GM19468 (cell line): ENCODE measurements around the gene CLK1.
"Not testable (repeated sequence)": the region's sequence is repeated elsewhere in the genome, so short reads cannot be mapped to it uniquely, and the experiment has no call there.

Source experiments
- ATAC-seq: cut with Tn5 transposase; IDR thresholded peaks from one replicate; pipeline ENCODE4 v1.9.1; 2021; ENCODE audit warnings: mild to moderate bottlenecking, moderate library complexity, moderate number of reproducible peaks; ENCODE audit not compliant: unreplicated experiment; ENCODE audit errors: extremely low read depth

Gene CLK1

DNA sequence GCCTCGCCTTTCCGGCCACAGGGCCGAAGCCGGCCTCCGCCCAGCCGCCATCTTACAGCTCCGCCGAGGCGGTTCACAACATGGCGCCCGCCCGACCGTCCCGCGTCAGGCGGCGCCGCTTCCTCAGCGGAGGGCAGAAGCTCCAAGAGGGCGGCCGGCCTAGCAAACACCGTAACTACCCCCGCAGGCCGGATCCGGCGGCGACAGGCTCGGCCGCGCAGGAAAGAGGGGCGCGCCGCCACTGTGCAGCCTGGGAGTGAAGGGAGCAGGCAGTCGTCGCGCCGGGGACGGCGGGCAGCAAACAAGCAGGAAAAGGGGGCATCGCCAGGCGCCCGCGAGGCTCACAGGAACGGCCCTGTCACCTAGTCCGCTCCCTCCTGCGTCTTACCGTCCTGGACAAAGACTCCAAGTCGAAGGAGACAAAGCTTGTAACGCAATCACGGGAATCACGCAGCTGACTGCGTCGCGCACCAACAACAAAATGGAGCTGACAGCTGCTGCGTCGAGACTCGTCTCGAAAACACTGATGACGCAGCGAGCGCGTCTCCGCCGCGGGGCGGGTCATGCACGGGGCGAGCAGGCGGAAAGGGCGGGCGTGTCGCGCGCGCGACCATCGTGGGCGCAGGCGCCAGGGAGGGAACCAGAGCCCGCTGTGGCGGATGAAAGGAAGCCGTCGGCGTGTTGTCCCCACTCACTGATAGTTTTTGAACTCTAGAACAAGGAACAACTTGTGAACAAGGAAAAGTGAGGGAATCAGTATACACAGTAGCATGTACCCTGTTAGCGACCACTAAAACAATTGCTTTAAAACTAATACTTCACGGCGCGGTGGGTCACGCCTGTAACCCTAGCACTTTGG is at the start of gene CLK1:
TSS of gene CLK1 (minus strand) at position 483 of the 859 bp plus-strand sequence. CDS start 2,796 bp downstream, outside the sequence.
- ATAC-seq = peak; percentile 91

DNA sequence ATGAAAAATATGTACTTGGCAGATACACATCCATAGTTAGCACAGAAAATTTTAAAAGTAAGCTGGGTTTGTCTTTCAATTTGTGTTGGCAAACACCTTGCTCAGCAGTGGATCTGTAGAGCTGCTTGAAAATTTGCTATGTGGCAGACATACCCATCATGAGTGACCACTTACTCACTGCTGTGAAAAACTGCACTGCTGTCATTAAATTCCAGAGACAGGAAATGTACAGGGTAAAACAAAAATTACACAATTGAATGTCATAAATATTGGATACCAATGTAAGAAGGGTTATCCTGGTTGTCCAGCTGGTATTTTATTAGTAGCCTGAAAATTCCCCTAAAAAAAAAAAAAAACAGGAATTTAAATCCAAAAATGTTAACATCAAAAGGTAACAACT is 49.2 kb upstream of the CLK1 start:
- ATAC-seq = no peak

DNA sequence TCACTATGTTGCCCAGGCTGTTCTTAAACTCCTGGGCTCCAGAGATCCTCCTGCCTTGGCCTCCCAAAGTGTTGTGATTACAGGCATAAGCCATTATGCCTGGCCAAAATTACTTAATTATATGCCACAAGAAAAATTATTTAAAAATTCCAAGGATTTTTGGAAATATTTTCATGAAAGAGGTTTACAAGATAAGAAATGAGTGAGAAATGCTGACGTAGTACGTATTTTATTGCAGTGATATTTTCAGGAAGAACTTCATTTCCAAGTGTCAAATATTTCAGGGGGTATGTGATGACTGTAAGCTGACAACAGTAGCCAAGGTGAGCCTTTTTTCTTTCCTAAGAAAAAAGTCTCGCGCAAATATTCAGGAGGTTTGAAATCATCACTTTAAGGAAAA is 45.5 kb upstream of the CLK1 start:
- ATAC-seq = no peak

DNA sequence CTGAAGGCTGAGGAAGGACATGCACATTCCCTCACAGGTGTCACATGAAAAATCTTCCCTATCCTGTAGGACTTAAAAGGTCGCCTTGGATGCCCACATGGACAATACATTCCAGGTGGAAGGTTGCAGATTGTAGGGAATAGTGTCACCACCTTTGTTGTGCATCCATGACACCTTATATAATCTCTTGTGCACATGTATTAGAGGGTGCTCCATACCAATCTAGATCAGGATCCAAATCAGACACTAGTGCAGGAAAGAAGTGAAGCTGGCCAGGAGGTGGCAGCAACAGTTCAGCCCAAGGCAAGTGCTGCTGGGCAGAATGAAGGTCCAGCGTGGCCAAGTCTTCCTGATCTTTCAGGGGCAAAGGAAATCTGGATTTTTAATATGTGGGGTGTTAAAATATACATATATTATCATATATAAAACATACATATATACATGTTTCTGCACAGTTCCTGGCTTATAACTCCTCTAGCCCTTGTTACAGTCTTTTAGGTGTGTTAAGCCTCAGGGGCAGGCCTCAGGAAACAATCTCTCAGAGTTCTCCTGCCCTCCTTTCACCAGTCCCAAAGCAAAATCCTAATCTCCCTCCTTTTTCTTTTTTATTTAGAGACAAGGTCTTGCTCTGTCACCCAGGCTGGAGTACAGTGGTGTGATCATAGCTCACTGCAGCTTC is 41.3 kb upstream of the CLK1 start:
- ATAC-seq = no peak

DNA sequence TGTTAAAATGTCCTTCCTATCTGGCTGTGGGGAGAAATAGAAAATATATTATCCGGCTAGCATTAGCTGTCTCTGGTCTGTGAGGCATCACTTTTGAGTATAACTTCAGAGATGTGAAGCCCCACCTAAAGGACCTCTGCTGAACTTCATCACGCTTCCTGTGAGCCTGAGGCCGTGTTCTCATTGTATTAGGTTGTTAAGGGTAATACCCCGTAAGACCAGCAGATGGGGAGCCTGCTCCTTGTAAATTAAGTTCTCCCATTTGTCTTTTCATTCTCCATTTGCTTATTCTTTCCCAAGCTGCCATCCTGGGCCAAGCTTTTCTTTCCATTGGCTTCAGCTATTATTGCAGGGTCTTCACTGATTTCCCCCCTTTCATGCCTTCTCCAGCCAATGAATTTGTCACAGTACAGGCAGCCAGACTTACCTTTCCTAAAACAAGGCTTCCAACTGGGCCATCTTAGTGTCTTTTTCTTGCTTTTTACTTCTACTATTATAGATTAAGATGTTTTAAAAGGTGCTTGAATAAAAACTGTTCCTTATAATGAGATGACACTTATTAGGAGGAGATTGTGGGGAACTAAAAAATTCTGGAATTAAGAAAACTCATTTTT is 37.1 kb upstream of the CLK1 start:
- ATAC-seq = peak; percentile 93

DNA sequence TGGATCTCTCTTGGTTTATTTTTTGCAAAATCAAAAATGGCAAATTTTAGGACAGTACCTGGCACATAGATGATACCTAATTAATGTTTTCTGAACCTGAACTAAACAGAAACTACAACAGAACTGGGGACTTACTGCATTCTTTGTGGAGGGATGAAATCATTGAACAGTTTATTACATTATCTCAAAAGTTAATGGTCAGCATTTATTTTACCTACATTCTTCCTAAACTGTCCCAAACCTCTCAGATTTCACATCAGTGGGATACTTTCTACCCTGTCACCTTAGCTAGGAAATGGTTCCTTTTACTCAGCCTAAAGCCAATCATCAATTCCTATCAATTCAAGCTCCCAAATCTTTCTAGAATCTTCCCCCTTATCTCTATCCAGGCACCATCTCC is 35.0 kb upstream of the CLK1 start:
- no peak for ATAC-seq

DNA sequence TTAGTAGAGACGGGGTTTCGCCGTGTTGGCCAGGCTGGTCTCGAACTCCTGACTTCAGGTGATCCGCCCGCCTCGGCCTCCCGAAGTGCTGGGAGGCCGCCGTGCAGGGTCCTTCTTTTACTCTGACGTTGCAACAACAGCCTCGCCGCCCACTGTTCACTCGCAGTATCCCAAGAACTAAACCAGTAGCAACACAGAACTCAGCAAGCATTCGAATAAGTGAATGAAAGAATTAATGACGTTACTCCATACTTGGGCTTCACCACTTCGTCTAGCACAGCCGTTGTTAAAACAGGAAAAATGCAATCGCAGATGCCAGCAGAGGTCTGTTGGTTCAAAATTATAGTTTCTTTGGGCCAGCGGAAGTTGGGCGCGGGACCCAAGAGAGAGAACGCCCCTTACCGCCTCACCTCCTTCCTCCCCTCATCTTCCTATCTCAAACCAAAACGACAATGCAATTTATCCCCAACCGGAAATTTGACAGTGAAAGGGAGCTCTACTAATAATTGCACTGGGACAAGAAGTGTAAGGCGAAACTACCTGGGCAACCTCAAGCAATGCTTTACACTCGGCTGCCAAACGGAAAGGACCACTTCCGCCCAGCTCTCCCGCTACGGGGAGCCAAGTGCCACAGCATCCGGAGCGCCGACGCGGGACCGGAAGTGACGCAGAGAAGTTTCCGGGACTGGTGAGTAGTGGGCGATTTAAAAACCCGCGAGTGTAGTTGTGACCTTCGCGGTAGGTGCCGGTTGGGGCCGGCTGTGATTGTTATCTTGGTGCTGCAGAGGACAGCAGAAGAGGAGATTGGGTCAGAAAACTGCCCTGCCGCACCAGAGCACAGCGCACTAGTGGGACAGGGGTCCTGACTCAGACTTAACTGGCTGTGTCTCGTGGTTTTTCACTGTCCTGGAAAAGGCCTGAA is 24.5 kb upstream of the CLK1 start, which contains the start of the genes NIF3L1 and PPIL3:
TSS of gene NIF3L1 (plus strand) at position 668 of the 922 bp plus-strand sequence. CDS start 2,573 bp downstream, outside the sequence.
TSS of gene PPIL3 (minus strand) at position 374 of the 922 bp plus-strand sequence. CDS start 1,462 bp downstream, outside the sequence.
- peak; percentile 95 for ATAC-seq

DNA sequence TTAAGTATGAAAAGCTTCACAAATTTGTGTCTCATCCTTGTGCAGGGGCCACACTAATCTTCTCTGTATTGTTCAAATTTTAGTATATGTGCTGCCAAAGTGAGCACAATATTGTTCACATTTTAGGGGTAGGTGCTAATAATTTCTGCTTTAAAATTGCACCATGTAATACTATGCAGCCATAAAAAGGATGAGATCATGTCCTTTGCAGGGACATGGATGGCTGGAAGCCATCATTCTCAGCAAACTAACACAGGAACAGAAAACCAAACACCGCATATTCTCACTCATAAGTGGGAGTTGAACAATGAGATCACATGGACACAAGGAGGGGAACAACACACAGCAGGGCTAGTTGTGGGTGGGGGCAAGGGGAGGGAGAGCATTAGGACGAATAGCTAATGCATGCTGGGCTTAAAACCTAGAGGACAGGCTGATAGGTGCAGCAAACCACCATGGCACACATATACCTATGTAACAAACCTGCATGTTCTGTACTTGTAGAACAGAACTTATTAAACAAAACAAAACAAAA is 17.3 kb upstream of the CLK1 start:
- not testable (repeated sequence) for ATAC-seq

DNA sequence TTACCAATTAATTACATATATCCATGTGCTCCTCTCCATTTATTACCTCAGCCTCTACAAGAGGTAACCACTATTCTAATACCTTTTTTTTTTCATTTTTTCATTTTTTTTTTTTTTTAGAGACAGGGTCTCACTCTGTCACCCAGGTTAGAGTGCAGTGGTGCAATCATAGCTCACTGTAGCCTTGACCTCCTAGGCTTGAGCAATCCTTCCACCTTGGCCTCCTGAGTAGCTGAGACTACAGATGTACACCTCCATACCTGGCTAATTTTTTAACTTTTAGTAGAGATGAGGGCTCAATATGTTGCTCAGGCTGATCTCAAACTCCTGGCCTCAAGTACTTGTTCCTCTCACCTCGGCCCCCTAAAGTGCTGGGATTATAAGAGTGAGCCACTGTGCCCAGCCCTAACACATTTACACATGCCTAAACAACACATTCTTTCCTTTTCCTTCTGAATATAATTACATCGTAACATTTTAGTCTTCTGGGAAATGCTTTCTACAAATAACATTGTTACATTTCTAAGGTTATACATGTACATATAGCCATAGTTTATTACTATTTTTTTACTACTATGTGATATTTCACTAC is 13.9 kb upstream of the CLK1 start:
- no peak for ATAC-seq

DNA sequence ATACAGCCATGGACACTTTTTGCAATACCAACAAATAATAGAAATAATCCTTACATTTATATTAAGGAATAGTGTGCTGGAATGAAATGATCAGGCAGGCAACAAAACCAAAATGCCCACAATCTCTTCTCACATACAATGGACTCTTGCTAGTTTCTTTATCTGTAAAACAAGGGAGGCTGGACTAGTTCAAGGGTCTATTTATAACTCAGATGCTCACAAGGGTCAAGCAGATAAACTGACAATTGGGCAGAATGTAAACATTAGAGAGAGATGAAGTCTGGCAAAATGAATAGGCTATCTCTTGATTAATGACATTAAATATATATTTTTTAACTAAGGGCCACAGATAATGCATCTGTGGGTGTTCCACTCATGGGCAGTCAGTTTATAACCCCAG is 13.0 kb upstream of the CLK1 start:
- no peak for ATAC-seq

DNA sequence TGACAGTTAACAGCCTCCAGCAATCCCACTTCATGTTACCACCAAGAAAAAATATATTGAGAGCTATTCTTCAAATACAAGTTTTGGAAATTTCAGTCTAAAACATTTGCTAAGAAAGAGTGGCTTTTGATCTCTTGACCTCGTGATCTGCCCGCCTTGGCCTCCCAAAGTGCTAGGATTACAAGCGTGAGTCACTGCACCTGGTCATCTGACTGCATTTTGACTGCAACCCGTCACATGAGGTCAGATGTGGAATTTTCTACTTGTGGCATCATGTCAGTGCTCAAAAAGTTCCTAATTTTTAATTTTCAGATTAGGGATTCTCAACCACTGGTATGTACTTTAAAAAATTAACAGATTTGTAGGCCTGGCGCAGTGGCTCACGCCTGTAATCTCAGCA is 9.1 kb upstream of the CLK1 start:
- ATAC-seq = no peak

DNA sequence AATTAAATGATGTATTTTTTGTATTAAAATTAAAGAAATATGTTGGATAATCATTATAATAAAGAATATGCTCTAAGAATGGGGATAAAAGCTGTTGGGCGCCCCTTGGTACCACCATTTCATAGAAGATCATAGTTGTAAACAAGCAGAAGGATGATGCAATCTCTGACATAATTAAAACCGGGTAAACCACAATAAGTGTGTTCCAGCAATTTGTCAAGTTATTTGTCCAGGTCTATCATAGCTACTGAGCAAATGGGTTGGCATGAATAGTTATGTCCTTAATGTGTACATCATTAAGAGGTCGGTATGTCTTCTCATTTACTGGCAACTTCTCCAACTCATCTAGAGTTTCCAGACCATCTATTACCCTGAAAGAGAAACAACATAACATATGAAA is 6.7 kb upstream of the CLK1 start:
- no peak for ATAC-seq

DNA sequence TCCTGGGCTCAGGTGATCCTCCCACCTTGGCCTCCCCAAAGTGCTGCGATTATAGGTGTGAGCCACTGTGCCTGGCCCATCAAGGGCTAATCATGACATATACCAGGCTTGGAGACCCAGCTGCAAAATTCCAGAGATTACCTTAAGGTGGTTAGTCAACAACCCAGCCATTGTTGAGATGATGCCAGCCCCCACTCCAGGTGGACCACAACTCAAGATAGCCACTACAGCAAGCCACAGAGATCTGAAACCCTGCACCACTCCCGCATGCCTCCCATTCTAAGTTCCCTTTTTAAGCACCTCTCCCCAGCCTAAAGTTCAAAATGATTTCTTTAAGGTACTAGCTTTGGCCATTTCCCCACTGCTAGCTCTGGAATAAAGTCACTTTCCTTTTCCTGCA is 4.6 kb upstream of the CLK1 start:
- ATAC-seq = no peak

DNA sequence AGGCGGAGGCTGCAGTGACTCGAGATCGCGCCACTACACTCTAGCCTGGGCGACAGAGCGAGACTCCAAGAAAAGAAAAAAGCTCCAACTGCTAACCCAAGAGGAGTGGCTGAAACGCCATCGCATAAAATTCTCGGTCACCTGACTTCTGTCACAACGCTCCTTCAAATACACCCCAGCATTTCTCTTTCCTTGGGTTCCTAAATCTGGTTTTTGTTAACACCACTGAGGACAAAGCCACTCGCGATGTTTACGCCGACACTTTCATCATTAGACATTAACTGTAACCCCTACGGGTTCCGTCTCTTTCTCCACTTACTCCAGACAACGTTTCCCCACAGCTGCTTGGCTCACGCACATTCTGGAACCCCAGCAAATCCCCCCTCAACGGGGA is 679 bp downstream of the CLK1 start:
- no peak for ATAC-seq

DNA sequence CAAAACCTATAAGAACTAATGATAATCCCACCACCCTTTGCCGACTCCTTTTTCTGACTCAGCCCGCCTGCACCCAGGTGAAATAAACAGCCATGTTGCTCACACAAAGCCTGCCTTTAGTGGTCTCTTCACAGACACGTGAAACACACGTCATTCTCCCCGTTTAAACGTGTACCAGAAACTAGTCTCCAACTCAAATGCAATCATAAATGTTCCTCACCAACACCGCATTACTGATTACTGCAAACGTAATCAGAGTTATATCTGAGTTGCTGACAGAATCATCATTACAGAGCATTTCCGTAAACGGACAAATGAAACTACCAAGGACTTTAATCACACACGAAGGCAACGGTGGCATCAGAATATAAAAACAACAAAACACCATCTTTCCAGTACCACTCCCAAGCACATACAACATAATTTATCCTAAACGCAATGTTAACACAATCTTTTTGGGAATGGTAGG is 1.9 kb downstream of the CLK1 start:
- ATAC-seq = no peak

DNA sequence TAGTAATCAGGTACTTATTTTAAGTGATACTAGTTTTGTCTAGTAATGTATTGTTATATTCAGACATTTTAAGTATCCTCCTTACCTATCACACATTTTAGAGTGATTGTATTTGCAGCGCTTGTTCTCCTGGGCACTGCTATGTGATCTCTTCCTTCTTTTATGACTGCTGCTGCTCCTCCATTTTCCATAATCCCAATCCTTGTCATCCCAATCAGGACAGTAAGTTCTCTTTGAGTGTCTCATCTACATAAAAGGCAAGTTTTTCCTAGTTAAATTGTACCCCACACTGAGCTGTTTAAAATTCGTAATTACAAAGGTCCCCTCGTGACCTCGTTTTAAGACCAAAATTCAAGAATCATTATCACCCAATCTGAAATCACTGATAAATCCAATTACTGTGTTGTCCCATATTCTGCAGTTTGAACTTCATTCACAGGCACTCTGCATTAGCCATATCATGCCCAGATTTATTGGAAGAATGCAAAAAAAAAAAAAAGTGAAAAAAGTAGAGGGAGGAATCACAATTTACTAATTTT is 2.8 kb downstream of the CLK1 start:
- no peak for ATAC-seq

DNA sequence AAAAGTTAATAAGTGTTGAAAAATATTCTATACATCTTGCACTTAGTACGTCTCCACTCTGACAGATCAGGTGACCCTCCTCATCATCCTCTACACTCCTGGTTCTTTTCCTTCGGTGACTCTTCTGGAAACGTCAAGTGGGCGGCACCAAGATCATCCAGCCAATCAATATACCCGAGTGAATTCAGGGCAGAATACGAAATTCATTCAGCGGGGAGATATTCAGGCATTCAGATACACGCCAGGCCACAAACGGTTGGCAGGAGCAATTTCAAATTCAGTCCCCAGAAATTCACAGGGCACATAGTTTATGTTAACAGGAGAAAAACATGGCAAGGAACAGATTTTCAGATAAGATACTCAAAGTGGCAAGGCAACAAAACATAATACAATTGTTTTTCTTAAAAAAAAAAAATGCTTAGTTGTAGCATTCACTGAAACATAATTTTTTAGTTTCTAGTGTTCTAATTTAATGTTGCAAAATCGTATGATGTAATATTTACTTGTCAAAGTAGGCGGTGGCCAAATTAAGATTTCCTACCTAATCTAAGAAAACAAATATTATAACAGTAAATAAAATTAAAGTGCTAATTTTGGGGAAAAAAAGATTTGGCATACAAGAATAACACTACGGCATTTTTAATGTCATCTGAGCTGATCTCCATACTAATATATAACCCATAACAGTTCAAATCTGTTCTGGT is 4.2 kb downstream of the CLK1 start:
- ATAC-seq = no peak

DNA sequence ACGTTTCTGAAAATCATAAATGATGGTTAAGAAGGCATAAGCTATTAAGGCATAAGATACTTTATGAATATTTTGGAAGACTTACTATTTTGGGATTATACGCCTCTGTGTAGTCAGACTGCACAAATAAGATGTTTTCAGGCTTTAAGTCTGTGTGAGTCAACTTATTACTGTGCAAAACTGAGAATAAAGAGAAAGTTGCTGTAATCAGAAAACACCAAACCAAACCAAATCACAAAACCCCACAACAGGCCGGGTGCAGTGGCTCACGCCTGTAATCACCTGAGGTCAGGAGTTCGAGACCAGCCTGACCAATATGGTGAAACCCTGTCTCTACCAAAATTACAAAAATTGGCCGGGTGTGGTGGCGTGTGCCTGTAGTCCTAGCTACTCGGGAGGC is 7.7 kb downstream of the CLK1 start:
- ATAC-seq = no peak
